Astrocyte (in vitro differentiated cells and primary cell): Measurements from ENCODE around the gene TAS2R7.

ENCODE experiments used
- EZH2 ChIP-seq: IDR thresholded peaks from 2 replicates; pipeline ENCODE4 v1.6.1; 2012; ENCODE audit warnings: mild to moderate bottlenecking, low read length, inconsistent platforms; ENCODE audit not compliant: insufficient read depth
- TF ChIP-seq, protein P1 (sequence below): IDR thresholded peaks from 2 replicates; pipeline ENCODE4 v1.5.1; 2011; ENCODE audit warnings: low read depth, mild to moderate bottlenecking, inconsistent platforms, low read length, moderate library complexity; ENCODE audit not compliant: insufficient read depth

DNA sequence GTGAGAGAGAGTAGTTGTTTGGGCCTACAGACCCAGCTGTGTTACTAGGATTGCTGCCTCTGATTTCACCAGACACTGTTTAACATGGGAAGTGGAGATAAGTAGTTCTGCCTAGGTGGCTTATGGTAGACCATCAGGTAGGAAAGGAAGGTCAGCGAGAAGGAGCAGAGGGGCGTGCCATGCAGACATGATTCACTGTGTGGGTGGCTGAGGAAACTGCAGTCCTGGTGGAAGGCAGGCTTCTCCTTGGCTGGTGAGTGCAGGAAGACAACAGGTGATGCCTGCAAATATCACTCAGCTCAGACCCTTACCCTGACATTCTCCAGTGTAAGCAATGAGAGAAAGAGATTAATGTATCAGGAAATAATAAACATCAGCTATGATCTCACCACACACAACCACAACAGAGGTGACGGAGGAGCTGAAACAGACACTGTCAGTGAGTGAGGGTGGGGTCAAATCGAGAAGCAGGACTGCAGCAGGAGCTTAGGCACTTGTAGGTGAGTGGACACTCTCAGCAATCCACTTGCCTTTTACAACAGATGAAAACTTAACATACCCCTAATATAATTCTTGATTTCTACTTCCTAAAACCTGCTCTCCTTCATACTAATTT, 48.9 kb upstream of the TAS2R7 start:
- TF ChIP-seq EZH2: no peak
- TF ChIP-seq, protein P1, sequence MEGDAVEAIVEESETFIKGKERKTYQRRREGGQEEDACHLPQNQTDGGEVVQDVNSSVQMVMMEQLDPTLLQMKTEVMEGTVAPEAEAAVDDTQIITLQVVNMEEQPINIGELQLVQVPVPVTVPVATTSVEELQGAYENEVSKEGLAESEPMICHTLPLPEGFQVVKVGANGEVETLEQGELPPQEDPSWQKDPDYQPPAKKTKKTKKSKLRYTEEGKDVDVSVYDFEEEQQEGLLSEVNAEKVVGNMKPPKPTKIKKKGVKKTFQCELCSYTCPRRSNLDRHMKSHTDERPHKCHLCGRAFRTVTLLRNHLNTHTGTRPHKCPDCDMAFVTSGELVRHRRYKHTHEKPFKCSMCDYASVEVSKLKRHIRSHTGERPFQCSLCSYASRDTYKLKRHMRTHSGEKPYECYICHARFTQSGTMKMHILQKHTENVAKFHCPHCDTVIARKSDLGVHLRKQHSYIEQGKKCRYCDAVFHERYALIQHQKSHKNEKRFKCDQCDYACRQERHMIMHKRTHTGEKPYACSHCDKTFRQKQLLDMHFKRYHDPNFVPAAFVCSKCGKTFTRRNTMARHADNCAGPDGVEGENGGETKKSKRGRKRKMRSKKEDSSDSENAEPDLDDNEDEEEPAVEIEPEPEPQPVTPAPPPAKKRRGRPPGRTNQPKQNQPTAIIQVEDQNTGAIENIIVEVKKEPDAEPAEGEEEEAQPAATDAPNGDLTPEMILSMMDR: no peak
